ENCODE measurements around the gene TXNL4B. TPM values are rescaled to one million over a fixed set of nuclear protein-coding genes. Genes with fewer than 3 reads are reported as not detected.
A peak's percentile ranks its signal among the peaks of the same experiment; 100 is the strongest.

Gene TXNL4B
- total RNA-seq, 1 donor from 2014 or later = 12.8 TPM

GRCh38 chr16:72050769-72051464 is 42.5 kb downstream of the TXNL4B start:
- H3K27ac Mint-ChIP-seq (ENCODE audit: unreplicated experiment) = no peak overlapping the region
- H3K4me3 Mint-ChIP-seq (ENCODE audit: unreplicated experiment) = no peak overlapping the region
- Histone ChIP-seq H3K27me3 (ENCODE audit: insufficient read depth, low read length) (no peaks in the 10 kb centered on the region), H3K79me2 (ENCODE audit: insufficient read depth, low read length) (no peaks in the 10 kb centered on the region), H3K27ac (ENCODE audit: low read depth, low read length) (no peak overlapping the region), H3K4me2 (ENCODE audit: low read length) (no peak overlapping the region), H3K9ac (ENCODE audit: low read length) (no peak overlapping the region), H3K9me3 (ENCODE audit: insufficient read depth, low read depth, low read length) (no peaks in the 10 kb centered on the region), H3K4me3 (ENCODE audit: insufficient read depth, low read depth, low read length) (no peak overlapping the region), H2AFZ (ENCODE audit: low read depth, low read length) (no peak overlapping the region), H3K36me3 (ENCODE audit: insufficient read depth, low read length) (no peaks in the 10 kb centered on the region), H4K20me1 (ENCODE audit: insufficient read depth, low read length) (no peaks in the 10 kb centered on the region), H3K4me1 (ENCODE audit: insufficient read depth, low read length) (no peaks in the 10 kb centered on the region)
- H3K36me3 Mint-ChIP-seq (ENCODE audit: low read depth, unreplicated experiment) = peaks cover 8% of the 10 kb centered on the region
- no peaks in the 10 kb centered on the region for H3K4me1 Mint-ChIP-seq (ENCODE audit: low read depth, unreplicated experiment)
- H3K9me3 Mint-ChIP-seq (ENCODE audit: unreplicated experiment) = peaks cover 12% of the 10 kb centered on the region
- peaks cover 13% of the 10 kb centered on the region for H3K27me3 Mint-ChIP-seq (ENCODE audit: low read depth, unreplicated experiment)
- DNase-seq (ENCODE audit: low read depth) = peak; percentile 15
- FAIRE-seq = no peak
- TF ChIP-seq EZH2 (IDR thresholded peaks at IDR 0.05; ENCODE audit: insufficient read depth, low read length) = no peak
- TF ChIP-seq CTCF (IDR thresholded peaks at IDR 0.05; ENCODE audit: insufficient read depth, low read depth, low read length) = no peak

- Mint-ChIP-seq H3K4me1 (ENCODE audit: low read depth, unreplicated experiment) (no peaks in the 10 kb centered on the region), H3K36me3 (ENCODE audit: low read depth, unreplicated experiment) (peaks cover 8% of the 10 kb centered on the region), H3K27ac (ENCODE audit: unreplicated experiment) (no peak overlapping the region), H3K9me3 (ENCODE audit: unreplicated experiment) (peaks cover 12% of the 10 kb centered on the region), H3K27me3 (ENCODE audit: low read depth, unreplicated experiment) (peaks cover 4% of the 10 kb centered on the region), H3K4me3 (ENCODE audit: unreplicated experiment) (no peak overlapping the region)
- TF ChIP-seq EZH2 (IDR thresholded peaks at IDR 0.05; ENCODE audit: insufficient read depth, low read length) = no peak
- no peak for TF ChIP-seq CTCF (IDR thresholded peaks at IDR 0.05; ENCODE audit: insufficient read depth, low read depth, low read length)
- H3K4me3 ChIP-seq (ENCODE audit: insufficient read depth, low read depth, low read length) = no peak overlapping the region
- FAIRE-seq (no peak), DNase-seq (ENCODE audit: low read depth) (no peak)
- H2AFZ ChIP-seq (ENCODE audit: low read depth, low read length) = no peak overlapping the region
- H3K9ac ChIP-seq (ENCODE audit: low read length) = no peak overlapping the region
- no peak overlapping the region for H3K4me2 ChIP-seq (ENCODE audit: low read length)
- H3K27me3 ChIP-seq (ENCODE audit: insufficient read depth, low read length) = no peaks in the 10 kb centered on the region
- no peaks in the 10 kb centered on the region for H3K79me2 ChIP-seq (ENCODE audit: insufficient read depth, low read length)
- no peaks in the 10 kb centered on the region for H3K36me3 ChIP-seq (ENCODE audit: insufficient read depth, low read length)
- no peaks in the 10 kb centered on the region for H3K4me1 ChIP-seq (ENCODE audit: insufficient read depth, low read length)
- H3K27ac ChIP-seq (ENCODE audit: low read depth, low read length) = no peak overlapping the region
- H3K9me3 ChIP-seq (ENCODE audit: insufficient read depth, low read depth, low read length) = no peaks in the 10 kb centered on the region
- H4K20me1 ChIP-seq (ENCODE audit: insufficient read depth, low read length) = no peaks in the 10 kb centered on the region
Observed at GRCh38 chr16:72049110-72049509, 44.3 kb downstream of the TXNL4B start.

- Histone ChIP-seq H3K4me3 (ENCODE audit: insufficient read depth, low read depth, low read length) (no peak overlapping the region), H3K36me3 (ENCODE audit: insufficient read depth, low read length) (no peaks in the 10 kb centered on the region), H3K4me2 (ENCODE audit: low read length) (no peak overlapping the region), H2AFZ (ENCODE audit: low read depth, low read length) (no peak overlapping the region), H3K27me3 (ENCODE audit: insufficient read depth, low read length) (no peaks in the 10 kb centered on the region), H4K20me1 (ENCODE audit: insufficient read depth, low read length) (no peaks in the 10 kb centered on the region), H3K9ac (ENCODE audit: low read length) (no peak overlapping the region), H3K9me3 (ENCODE audit: insufficient read depth, low read depth, low read length) (no peaks in the 10 kb centered on the region), H3K27ac (ENCODE audit: low read depth, low read length) (no peak overlapping the region), H3K79me2 (ENCODE audit: insufficient read depth, low read length) (no peaks in the 10 kb centered on the region), H3K4me1 (ENCODE audit: insufficient read depth, low read length) (no peaks in the 10 kb centered on the region)
- Mint-ChIP-seq H3K4me1 (ENCODE audit: low read depth, unreplicated experiment) (peaks cover 2% of the 10 kb centered on the region), H3K36me3 (ENCODE audit: low read depth, unreplicated experiment) (peaks cover 6% of the 10 kb centered on the region), H3K27ac (ENCODE audit: unreplicated experiment) (no peak overlapping the region), H3K27me3 (ENCODE audit: low read depth, unreplicated experiment) (peaks cover 3% of the 10 kb centered on the region), H3K4me3 (ENCODE audit: unreplicated experiment) (no peak overlapping the region), H3K9me3 (ENCODE audit: unreplicated experiment) (peaks cover 6% of the 10 kb centered on the region)
- FAIRE-seq (no peak), DNase-seq (ENCODE audit: low read depth) (no peak)
- TF ChIP-seq CTCF (IDR thresholded peaks at IDR 0.05; ENCODE audit: insufficient read depth, low read depth, low read length) (no peak), EZH2 (IDR thresholded peaks at IDR 0.05; ENCODE audit: insufficient read depth, low read length) (no peak)
Observed at GRCh38 chr16:72044825-72045359, 48.5 kb downstream of the TXNL4B start.
